Measurements from ENCODE around the gene CLDN11.

Gene CLDN11

DNA sequence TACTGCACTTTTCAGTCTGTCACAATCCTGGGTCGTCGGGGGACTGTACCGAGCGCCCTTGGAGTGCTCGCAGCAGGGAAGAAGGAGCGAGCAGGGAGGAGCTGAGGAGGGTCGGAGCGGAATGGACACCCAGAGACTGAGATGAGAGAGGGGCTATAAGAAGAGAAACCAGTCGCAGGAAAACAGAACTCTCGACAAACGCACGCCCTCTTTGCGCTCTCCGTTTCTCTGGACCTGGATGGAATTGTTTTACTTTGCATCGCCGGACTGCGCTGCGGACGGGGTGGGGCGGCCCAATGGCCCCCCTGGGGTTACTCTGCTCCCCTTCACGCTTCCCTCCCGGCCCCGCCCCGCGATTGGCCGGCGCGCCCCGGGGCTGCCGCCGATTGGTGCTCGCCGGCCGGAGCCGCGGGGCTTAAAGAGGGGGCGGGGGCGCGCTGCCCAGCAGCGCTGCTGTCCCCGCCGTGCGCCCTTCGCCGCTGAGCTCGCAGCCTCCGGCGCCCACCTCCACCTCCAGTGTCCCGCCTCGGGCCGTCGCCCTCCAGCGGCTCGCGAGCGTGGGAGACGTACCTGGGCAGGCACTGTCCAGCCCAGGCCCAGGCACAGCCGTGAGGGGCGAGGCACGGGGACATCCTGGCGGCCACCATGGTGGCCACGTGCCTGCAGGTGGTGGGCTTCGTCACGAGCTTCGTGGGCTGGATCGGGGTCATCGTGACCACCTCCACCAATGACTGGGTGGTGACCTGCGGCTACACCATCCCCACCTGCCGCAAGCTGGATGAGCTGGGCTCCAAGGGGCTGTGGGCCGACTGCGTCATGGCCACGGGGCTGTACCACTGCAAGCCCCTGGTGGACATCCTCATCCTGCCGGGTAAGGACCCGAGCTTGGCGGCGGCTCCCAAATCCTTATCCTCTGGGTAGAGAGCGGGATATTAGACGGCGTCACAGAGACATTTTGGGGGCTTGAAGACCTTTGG, at the start of gene CLDN11:
CLDN11 (plus strand) TSS at position 447 of the 977 bp plus-strand sequence; CDS start at position 646, 199 bp downstream.
- peak; percentile 66 for DNase-seq
- in situ Hi-C loops (cut with HindIII; ENCODE audit: low pct_ligation_motif_present, low pct_unique_long_range_greater_than_20kb, low sequenced_read_pairs): no loop called here

DNA sequence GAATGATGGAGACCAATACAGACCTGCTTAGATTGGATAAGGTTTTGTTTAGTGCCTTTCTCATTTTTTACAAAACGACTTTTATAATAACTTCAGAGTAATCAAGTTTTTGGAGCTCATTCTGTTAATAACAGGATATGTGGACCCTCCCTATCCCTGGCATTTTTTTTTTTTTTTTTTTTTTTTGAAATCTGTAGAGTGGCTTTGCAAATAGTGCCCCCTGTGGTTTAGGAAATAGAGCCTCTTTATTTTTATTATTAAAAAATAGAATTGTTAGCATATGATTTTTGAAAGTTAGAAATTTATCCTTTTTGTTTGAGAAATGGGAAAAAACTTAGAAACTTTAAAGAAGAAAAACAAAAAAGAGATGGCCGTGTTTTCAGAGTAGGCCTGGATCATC, 49.7 kb upstream of the CLDN11 start:
- peak; percentile 22 for DNase-seq
- in situ Hi-C loops (cut with HindIII; ENCODE audit: low pct_ligation_motif_present, low pct_unique_long_range_greater_than_20kb, low sequenced_read_pairs): no loop called here

DNA sequence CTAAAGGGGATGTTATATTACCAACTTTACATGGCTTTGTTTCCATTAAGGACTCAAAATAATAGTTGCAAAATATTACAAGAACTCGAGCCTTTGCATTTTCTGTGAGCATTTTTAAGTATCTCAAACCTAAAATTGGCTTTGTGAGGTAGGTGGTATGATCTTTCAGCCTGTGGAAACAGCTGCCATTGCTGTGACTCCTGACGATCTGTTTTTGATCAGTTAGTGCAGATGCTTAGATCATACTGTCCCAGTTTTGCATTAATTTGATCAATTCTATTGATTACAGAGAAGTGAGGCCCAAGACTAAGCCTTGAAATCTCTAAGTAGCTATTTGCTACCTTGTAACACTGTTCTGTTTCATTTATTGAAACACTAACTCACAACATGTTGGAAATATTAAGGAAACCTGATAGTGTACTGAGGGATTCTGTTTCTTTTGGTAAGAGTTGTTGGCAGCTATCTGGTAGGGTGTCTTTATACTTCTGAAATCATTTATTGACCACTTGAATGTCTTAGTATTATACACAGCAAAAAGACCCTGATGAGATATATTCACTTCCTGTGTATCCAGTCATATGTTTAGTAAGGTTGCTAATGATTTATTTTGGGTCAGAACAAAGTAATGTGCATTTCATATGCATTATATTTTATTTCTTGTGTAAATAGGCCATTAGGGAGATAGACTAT, 46.3 kb upstream of the CLDN11 start:
- no peak for DNase-seq
- in situ Hi-C loops (cut with HindIII; ENCODE audit: low pct_ligation_motif_present, low pct_unique_long_range_greater_than_20kb, low sequenced_read_pairs): no loop called here

DNA sequence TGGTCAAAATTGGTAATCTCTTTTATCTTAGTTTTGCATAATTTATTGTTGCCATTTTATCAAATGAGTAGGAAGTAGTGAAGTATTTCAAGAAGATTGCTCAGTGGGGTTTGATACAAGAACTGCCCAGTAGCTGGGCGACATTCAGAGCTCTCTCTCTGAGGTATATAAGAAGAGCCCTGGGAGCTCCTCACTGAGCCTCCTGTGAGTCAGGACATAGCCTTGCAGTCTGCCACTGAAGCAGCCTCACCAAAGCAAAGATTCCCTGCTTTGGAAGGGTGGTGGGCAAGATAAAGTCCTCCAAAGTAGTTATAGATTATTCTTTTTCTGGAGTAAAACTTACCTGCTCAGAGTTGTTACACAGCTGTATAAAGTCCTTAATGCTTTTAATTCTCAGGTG, 35.1 kb upstream of the CLDN11 start:
- DNase-seq: peak; percentile 8
- in situ Hi-C loops (cut with HindIII; ENCODE audit: low pct_ligation_motif_present, low pct_unique_long_range_greater_than_20kb, low sequenced_read_pairs): no loop called here

DNA sequence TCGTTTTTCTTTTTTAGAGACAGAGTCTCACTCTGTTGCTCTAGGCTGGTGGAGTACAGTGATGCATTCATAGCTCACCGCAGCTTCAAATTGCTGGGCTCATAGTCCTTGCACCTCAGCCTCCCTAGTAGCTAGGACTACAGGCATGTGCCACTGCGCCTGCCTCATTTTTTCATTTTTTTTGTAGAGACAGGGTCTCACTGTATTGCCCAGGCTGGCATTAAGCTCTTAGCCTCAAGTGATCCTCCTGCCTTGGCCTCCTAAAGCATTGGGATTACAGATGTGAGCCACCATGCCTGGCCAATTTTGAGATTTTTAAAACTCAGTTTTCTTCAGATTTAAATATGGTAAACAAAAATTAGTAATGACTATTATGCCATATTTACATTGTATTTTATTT, 32.2 kb upstream of the CLDN11 start:
- in situ Hi-C loops (cut with HindIII; ENCODE audit: low pct_ligation_motif_present, low pct_unique_long_range_greater_than_20kb, low sequenced_read_pairs): no loop called here
- no peak for DNase-seq

DNA sequence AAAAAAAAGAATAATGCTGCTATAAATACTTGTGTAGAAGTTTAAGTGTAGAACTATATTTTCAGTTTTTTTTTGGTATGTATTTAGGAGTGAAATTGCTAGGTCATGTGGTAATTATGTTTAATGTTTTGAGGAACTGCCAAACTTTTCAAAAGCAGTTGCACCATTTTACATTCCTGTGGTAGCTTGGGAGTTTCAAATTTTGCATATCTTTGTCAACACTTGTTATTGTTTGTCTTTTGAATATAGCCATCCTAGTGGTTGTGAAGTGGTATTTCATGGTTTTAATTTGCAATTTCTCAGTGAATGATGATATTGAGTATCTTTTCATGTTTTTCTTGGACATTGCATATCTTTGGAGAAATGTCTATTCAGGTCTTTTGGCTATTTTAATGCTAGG, 30.7 kb upstream of the CLDN11 start:
- DNase-seq: no peak
- in situ Hi-C loops (cut with HindIII; ENCODE audit: low pct_ligation_motif_present, low pct_unique_long_range_greater_than_20kb, low sequenced_read_pairs): no loop called here

DNA sequence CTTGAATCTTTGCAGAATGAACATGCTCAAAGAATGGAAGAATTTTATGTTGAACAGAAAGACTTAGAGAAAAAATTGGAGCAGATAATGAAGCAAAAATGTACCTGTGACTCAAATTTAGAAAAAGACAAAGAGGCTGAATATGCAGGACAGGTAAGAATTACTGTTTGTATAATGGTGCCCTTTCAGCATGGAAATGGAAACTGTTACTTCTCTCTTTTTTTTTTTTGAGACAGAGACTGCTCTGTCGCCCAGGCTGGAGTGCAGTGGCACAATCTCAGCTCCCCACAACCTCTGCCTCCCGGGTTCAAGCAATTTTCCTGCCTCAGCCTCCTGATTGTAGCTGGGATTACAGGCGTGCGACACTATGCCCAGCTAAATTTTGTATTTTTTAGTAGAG, 27.6 kb upstream of the CLDN11 start:
- no peak for DNase-seq
- in situ Hi-C loops (cut with HindIII; ENCODE audit: low pct_ligation_motif_present, low pct_unique_long_range_greater_than_20kb, low sequenced_read_pairs): no loop called here

DNA sequence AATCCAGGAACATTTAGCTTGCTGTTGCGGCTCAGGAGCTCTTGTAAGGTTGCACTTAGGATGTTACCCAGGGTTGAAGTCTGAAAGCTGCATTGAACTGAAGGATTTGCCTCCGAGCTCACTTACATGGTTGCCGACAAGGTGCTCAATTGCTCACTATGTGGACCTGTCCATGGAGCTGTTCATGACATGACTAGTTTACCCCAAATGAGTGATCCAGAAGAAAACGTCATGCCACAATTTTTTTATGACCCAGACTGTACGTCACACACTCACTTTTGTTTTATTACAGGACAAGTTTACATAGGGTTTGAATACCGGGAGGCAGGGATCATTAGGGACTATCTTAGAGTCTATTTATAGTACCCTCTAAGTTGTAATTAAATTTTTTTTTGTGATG, 21.0 kb upstream of the CLDN11 start:
- DNase-seq: no peak
- in situ Hi-C loops (cut with HindIII; ENCODE audit: low pct_ligation_motif_present, low pct_unique_long_range_greater_than_20kb, low sequenced_read_pairs): no loop called here

DNA sequence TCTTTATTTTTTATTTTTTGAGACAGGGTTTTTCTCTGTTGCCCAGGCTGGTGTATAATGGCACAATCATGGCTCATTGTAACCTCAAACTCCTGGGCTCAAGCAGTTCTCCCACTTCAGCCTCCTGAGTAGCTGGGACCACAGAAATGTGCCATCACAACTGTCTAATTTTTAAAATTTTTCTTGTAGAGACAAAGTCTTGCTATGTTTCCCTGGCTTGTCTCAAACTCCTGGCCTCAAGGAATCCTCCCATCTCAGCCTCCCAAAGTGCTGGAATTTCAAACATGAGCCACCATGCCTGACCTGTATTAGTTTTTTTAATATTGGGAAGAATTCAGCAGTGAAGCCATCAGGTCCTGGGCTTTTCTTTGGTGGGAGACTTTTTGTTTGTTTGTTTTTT, 13.6 kb upstream of the CLDN11 start:
- no peak for DNase-seq
- in situ Hi-C loops (cut with HindIII; ENCODE audit: low pct_ligation_motif_present, low pct_unique_long_range_greater_than_20kb, low sequenced_read_pairs): no loop called here

DNA sequence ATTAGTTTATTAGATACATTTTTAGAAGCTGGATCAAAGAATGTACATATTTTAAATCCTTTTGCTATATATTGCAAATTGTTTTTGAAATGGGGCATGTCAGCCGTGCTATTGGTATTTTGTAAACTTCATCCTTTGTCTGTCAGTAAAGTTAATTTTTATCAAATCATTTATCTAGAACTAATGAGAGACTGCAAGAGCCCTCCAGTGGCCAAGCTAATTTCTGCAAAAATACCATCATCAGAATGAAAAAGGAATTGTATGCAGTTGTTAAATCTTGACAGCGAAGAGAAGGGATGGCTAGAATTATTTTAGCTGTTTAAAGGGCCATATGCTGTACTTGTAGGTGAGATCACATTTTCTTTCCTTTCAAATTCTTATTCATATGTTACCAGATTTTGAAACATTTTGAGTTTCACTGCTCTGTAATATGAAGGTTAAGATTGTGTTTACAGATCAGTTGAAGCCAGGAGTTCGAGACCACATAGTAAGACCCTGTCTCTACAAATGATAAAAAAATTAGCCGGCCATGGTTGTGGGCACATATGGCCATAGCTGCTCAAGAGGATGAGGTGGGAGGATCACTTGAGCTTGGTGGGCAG, 8.1 kb upstream of the CLDN11 start:
- in situ Hi-C loops (cut with HindIII; ENCODE audit: low pct_ligation_motif_present, low pct_unique_long_range_greater_than_20kb, low sequenced_read_pairs): no loop called here
- peak; percentile 48 for DNase-seq

DNA sequence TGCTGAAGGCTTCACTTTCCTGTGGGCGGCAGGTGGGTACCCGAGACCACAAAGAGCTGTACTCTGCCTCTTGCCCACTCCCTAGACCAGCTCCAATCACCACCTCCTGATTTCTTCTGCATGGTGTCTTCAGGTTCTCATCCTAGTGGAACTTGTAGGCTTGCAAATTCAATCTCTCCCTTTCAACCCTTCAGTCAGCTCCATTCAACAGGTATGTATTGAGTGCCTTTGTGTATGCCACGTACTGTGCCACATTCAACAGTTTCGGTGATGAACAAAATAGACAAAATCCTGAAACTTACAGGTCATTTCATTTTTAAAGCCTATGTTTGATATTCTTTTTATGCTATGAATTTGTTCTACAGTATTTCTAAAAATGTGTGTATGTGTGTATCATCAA, 5.4 kb upstream of the CLDN11 start:
- no peak for DNase-seq
- in situ Hi-C loops (cut with HindIII; ENCODE audit: low pct_ligation_motif_present, low pct_unique_long_range_greater_than_20kb, low sequenced_read_pairs): no loop called here

DNA sequence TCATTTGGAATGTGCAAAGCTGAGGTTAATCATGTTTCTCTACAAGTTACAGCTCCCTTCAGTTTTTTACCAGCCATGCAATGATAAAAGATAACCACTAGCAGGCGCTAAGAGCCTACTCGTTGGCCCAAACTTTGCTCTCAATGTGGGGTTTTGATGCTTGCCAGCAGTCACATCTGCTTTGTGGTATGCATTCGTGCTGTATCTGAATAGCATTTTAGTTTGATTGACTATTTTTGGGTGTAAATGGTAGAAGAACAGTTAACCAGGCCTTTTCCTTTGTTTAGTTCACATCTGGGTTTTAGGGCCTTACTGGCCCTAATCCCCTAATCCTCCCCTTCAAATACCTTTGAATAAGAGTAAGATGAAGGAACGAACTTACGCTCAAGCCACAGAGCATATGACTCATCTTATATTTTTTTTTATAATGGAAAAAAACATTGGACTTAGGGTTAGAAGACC, 4.4 kb upstream of the CLDN11 start:
- DNase-seq: peak; percentile 60
- in situ Hi-C loops (cut with HindIII; ENCODE audit: low pct_ligation_motif_present, low pct_unique_long_range_greater_than_20kb, low sequenced_read_pairs): no loop called here

DNA sequence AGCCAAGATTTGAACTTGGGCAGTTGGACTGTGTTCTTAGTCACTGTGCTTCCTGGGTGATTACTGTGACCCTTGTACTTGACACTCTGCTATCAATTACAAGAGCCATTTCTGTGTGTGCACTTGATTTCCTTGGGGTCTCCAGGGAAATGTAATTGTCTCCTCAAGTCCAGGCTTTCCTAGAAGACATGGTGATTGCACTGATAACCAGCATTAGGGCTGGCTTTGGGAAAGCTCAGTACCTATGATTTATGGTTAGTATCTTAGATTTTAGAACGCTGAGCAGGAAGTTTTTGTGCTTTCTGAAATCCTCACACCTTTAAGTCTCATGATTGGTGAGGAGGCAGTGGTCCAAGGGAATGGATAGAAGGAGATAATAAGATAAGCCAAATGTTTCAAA, 1.6 kb upstream of the CLDN11 start:
- in situ Hi-C loops (cut with HindIII; ENCODE audit: low pct_ligation_motif_present, low pct_unique_long_range_greater_than_20kb, low sequenced_read_pairs): no loop called here
- no peak for DNase-seq

DNA sequence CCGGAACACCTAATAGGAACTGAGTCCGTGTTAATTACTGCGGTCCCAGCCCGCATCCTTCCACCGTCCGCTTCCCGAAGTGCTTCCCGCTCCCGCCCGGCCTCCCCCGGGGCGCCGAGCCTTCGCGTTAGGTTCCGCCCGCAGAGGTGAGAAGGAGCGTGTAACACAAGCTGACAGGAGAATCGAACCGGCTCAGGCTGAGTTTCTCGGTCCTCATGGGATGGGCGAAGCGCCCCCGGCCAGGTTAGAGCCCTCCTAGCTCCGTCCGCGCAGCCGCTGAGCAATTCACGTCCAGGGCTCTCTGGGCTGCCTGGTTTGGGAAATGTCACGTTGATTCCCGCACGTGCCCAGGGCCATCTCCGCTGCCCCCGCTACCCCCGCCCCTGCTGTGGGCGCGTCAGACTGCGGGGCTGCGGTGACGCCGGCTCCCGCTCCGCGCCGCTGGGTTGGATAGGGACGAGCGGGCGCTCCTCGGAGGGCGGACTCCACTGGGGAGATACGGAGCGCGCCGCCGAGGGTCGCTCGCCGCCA, 954 bp downstream of the CLDN11 start:
- DNase-seq: no peak
- in situ Hi-C loops (cut with HindIII; ENCODE audit: low pct_ligation_motif_present, low pct_unique_long_range_greater_than_20kb, low sequenced_read_pairs): no loop called here

DNA sequence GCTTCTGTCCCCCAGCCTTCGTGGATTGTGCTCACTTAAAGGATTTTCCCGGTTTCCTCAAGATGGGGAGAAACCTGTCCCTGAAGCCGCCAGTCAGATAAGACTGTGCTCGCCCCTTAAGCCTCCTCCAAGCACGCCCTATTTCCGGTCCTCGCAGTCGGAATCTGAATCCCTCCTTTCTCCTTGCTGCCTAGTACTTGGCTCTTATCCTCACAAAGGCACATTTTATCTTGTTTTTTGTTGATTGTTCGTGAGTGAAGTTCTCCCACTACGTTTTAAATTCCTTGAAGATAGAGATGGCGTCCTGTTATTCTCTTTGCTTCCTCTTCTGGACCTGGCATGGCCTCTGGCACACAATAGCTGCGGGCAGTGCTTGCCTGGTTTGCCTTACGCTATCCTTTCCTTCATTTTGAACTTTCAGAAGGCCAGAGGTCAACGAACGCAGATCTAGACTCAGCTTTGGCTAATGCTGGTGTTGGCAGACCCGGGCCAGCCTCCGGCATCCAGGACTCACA, 1.7 kb downstream of the CLDN11 start:
- in situ Hi-C loops (cut with HindIII; ENCODE audit: low pct_ligation_motif_present, low pct_unique_long_range_greater_than_20kb, low sequenced_read_pairs): no loop called here

DNA sequence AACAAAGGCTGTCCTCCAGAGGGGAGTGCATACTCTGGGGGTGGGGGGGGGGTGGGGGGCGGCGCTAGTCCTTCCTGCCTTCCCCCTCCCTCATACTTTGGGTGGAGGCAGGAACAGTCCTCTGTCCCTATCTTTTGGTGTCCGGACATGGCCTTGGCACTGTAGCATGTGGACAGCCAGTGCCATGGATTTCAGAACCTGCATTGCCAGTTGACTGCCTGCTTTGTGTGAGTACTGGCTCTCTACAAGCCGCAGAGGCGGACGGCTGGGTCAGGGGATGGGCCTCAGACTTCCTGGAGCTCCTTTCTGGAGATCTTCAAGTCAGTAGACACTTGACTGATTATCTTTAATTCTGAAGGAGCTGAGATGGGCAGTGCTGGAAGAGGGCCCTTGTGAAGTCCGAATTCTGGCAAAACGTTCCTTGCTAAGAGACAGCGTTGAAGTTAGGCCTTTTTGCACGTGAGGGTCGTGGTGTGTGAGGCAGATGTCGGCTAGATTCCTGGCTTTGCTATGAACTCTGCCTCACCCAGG, 2.5 kb downstream of the CLDN11 start:
- in situ Hi-C loops (cut with HindIII; ENCODE audit: low pct_ligation_motif_present, low pct_unique_long_range_greater_than_20kb, low sequenced_read_pairs): no loop called here
- DNase-seq: no peak

More for the DNA sequence above, 1.7 kb downstream of the CLDN11 start:
- no peak for DNase-seq

DNA sequence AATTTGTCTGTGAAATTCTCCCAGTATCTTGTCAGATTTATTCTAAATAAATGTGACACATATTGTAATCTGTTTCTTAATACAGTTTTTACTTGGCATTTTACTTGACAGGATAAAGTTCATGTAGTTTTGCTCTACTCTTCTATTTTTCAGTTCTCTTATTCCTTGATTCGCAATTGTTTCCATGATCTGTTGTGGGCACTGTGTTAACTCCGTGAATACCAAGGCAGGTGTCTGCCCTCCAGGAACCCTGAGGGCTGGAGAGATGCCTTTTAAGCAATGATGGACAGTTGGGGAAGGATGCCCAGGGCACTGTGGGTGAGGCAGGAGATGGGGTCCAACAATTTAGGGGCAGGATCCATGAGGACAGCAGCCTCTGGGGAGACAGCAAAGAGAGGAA, 3.1 kb downstream of the CLDN11 start:
- DNase-seq: no peak
- in situ Hi-C loops (cut with HindIII; ENCODE audit: low pct_ligation_motif_present, low pct_unique_long_range_greater_than_20kb, low sequenced_read_pairs): no loop called here

DNA sequence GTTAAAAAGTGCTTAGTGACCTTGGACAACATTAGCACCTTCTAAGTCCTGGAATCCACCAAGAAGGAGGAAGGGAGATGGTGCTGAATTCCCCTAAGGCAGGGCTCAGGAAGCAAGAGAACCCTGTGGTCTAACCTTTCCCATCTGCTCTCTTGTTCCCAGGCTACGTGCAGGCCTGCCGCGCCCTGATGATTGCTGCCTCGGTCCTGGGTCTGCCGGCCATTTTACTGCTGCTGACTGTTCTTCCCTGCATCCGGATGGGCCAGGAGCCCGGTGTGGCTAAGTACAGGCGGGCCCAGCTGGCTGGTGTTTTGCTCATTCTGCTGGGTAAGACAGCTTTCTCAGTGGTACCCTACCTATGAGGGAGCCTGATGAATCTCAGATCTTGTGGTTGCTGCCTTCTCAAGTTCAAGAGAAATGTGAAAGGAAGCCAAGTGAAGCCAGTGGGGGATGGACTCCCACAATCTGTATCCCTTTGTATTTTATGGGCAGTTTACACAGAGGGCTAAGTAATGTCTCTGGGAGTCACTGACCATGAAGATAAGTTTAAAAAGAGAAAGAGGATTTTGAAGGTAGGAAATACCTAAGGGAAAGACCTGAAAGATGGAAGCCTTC, 4.4 kb downstream of the CLDN11 start:
- in situ Hi-C loops (cut with HindIII; ENCODE audit: low pct_ligation_motif_present, low pct_unique_long_range_greater_than_20kb, low sequenced_read_pairs): no loop called here
- no peak for DNase-seq

Data from ACHN (cell line).